Nephron (organoid): ENCODE measurements around the gene RNF180.

Experiments used
- H3K27ac Mint-ChIP-seq, 3 experiments: 2 replicates each; pipeline ENCODE4 v1.8.0; 2020; ENCODE audit warnings: mixed read lengths in 3 of 3, mild to moderate bottlenecking in 2 of 3, moderate library complexity in 1 of 3
- H3K27me3 Mint-ChIP-seq: 2 replicates; pipeline ENCODE4 v1.8.0; 2021; ENCODE audit warnings: low read depth, mild to moderate bottlenecking, moderate library complexity, mixed read lengths
- H3K36me3 Mint-ChIP-seq: 2 replicates; pipeline ENCODE4 v1.8.0; 2020; ENCODE audit warnings: low read depth, mixed read lengths
- H3K4me1 Mint-ChIP-seq: 2 replicates; pipeline ENCODE4 v1.8.0; 2020; ENCODE audit warnings: mixed read lengths
- H3K4me3 Mint-ChIP-seq, 3 experiments: 2 replicates each; pipeline ENCODE4 v1.8.0; 2020; ENCODE audit warnings: mild to moderate bottlenecking in 3 of 3, mixed read lengths in 3 of 3, moderate library complexity in 2 of 3
- H3K9me3 Mint-ChIP-seq: 2 replicates; pipeline ENCODE4 v1.8.0; 2020; ENCODE audit warnings: mixed read lengths
- CTCF ChIP-seq, 3 experiments: fragments of 200-600 bp; sonication (generic); IDR thresholded peaks; one replicate each; pipeline ENCODE4 v1.5.0; 2021; ENCODE audit warnings: antibody characterized with exemption in 3 of 3; ENCODE audit not compliant: unreplicated experiment in 3 of 3

Gene RNF180

GRCh38 chr5:64156261-64156660 lies 9.4 kb upstream of the RNF180 start:
- TF ChIP-seq CTCF (IDR thresholded peaks at IDR 0.05; ENCODE audit: unreplicated experiment in 3 of 3) = no peak
- no peak overlapping the region for H3K4me3 Mint-ChIP-seq
- no peaks in the 10 kb centered on the region for H3K4me1 Mint-ChIP-seq
- H3K27me3 Mint-ChIP-seq = peaks cover 18% of the 10 kb centered on the region
- H3K36me3 Mint-ChIP-seq = no peaks in the 10 kb centered on the region
- H3K9me3 Mint-ChIP-seq = no peaks in the 10 kb centered on the region
- peak overlapping the region; percentile 51 to 90 (median 82) for H3K27ac Mint-ChIP-seq

GRCh38 chr5:64158827-64159226 lies 6.8 kb upstream of the RNF180 start:
- no peak overlapping the region for H3K27ac Mint-ChIP-seq
- no peak for TF ChIP-seq CTCF (IDR thresholded peaks at IDR 0.05; ENCODE audit: unreplicated experiment in 3 of 3)
- H3K4me1 Mint-ChIP-seq = no peaks in the 10 kb centered on the region
- H3K36me3 Mint-ChIP-seq = no peaks in the 10 kb centered on the region
- H3K27me3 Mint-ChIP-seq = peaks cover 15% of the 10 kb centered on the region
- H3K4me3 Mint-ChIP-seq = no peak overlapping the region
- H3K9me3 Mint-ChIP-seq = no peaks in the 10 kb centered on the region

- Mint-ChIP-seq H3K27ac (no peak overlapping the region), H3K9me3 (no peaks in the 10 kb centered on the region), H3K4me3 (no peak overlapping the region), H3K4me1 (peaks cover 4% of the 10 kb centered on the region), H3K27me3 (peaks cover 26% of the 10 kb centered on the region), H3K36me3 (no peaks in the 10 kb centered on the region)
- no peak for TF ChIP-seq CTCF (IDR thresholded peaks at IDR 0.05; ENCODE audit: unreplicated experiment in 3 of 3)
Measured at GRCh38 chr5:64160201-64160600, 5.4 kb upstream of the RNF180 start.

DNA sequence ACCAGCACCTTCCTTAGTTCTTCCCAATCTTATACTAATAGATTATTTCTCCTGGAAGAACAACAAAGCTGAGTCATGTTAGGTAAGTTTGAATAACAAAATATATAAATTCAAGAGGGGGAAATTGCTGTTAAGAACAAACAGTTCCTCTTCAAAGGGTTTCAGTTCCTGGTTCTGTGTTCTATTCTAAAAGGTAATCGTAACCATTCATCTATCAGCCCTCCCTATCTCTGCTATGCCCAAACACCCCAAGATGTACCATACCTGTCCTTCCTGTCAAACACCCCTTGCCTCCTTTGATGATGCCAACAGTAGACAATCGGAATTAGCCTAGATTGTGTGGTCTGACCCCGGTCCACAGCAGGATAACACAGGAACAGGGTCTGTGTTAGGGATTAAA lies 4.2 kb upstream of the RNF180 start:
- no peaks in the 10 kb centered on the region for H3K9me3 Mint-ChIP-seq
- no peaks in the 10 kb centered on the region for H3K36me3 Mint-ChIP-seq
- H3K4me3 Mint-ChIP-seq = no peak overlapping the region
- H3K4me1 Mint-ChIP-seq = peaks cover 6% of the 10 kb centered on the region
- peaks cover 32% of the 10 kb centered on the region for H3K27me3 Mint-ChIP-seq
- no peak overlapping the region for H3K27ac Mint-ChIP-seq
- TF ChIP-seq CTCF (IDR thresholded peaks at IDR 0.05; ENCODE audit: unreplicated experiment in 3 of 3) = no peak

DNA sequence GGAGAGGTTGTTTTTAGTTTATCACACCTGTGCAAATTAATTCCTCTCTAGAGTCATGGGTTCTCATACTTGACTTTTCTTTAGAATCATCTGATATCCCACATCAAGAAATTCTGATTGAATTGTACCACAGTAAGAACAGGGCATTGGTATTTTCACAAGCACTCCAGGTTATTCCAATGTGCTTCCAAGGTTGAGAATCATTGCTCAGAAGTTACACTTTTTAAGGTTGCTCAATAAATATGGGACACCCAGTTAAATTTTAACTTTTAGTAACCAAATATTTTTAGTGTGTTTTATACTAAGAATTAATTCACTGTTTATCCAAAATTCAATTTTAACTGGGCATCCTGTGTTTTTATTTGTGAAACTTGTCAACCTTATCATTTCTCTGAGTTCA lies 2.5 kb upstream of the RNF180 start:
- Mint-ChIP-seq H3K9me3 (no peaks in the 10 kb centered on the region), H3K4me1 (peaks cover 6% of the 10 kb centered on the region), H3K4me3 (no peak overlapping the region), H3K36me3 (no peaks in the 10 kb centered on the region), H3K27me3 (peaks cover 34% of the 10 kb centered on the region), H3K27ac (no peak overlapping the region)
- no peak for TF ChIP-seq CTCF (IDR thresholded peaks at IDR 0.05; ENCODE audit: unreplicated experiment in 3 of 3)

DNA sequence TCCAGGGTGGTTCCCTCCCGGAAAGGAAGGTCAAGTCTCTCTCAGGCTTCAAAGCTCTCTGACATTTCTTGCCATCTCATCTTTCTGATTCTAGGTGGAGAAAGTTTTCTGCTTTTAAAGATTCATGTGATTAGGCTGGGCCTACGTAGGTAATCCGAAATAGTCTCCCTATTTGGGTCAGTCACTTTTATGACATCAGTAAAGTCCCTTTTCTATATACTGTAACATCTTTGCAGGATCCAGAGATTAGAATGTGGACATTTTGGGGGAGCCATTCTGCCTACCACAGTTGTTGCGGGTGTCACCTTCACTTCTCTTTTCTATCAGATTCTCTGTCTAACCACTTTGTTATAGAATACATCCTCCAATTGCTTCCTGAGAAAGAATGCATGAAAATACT lies 1.9 kb upstream of the RNF180 start:
- H3K27me3 Mint-ChIP-seq = peaks cover 34% of the 10 kb centered on the region
- H3K9me3 Mint-ChIP-seq = no peaks in the 10 kb centered on the region
- H3K27ac Mint-ChIP-seq = no peak overlapping the region
- H3K4me3 Mint-ChIP-seq = peak overlapping the region in 1 of 3 experiments; percentile 36
- H3K4me1 Mint-ChIP-seq = peaks cover 6% of the 10 kb centered on the region
- no peak for TF ChIP-seq CTCF (IDR thresholded peaks at IDR 0.05; ENCODE audit: unreplicated experiment in 3 of 3)
- H3K36me3 Mint-ChIP-seq = no peaks in the 10 kb centered on the region
